Esophagus squamous epithelium (tissue), 5 donors: Measurements from ENCODE around the gene MED27. TPM values are rescaled to one million over a fixed set of nuclear protein-coding genes. Genes with fewer than 3 reads are reported as not detected.

Source experiments
- DNase-seq: peaks from one replicate; lab custom pipeline; 2025; lab: John Stamatoyannopoulos, UW
- H3K27ac ChIP-seq, 4 donors: fragments of 200-600 bp; sonication (generic); one replicate each; pipeline ENCODE4 v1.5.1; 2016 to 2019; ENCODE audit warnings: mild to moderate bottlenecking in 1 of 4
- H3K27me3 ChIP-seq, 4 donors: fragments of 200-600 bp; sonication (generic); 1 replicate in 3 of 4; 2 replicates in 1 of 4; pipeline versions ENCODE4 v1.5.1 to v1.6.0; 2017 to 2021; ENCODE audit warnings: antibody characterized with exemption in 1 of 4
- H3K36me3 ChIP-seq, 3 donors: fragments of 200-600 bp; sonication (generic); one replicate each; pipeline ENCODE4 v1.5.1; 2016 to 2019
- H3K4me1 ChIP-seq, 3 donors: fragments of 200-600 bp; sonication (generic); one replicate each; pipeline ENCODE4 v1.5.1; 2017 to 2019
- H3K4me3 ChIP-seq, 4 donors: fragments of 200-600 bp; sonication (generic); 1 replicate in 3 of 4; 2 replicates in 1 of 4; pipeline ENCODE4 v1.5.1; 2016 to 2019; ENCODE audit warnings: mild to moderate bottlenecking in 2 of 4, moderate library complexity in 1 of 4
- H3K9me3 ChIP-seq, 3 donors: fragments of 200-600 bp; sonication (generic); one replicate each; pipeline ENCODE4 v1.5.1; 2016 to 2019
- CTCF ChIP-seq, 6 experiments: fragments of 450-650 bp in 4 of 6; fragments of 200-600 bp in 2 of 6; sonication (generic) in 2 of 6; IDR thresholded peaks; one replicate each; pipeline ENCODE4 v1.5.1; 2016 to 2019; ENCODE audit warnings: antibody characterized with exemption in 6 of 6, mild to moderate bottlenecking in 4 of 6, moderate library complexity in 4 of 6
- POLR2A ChIP-seq, 4 donors: fragments of 450-650 bp; IDR thresholded peaks; one replicate each; pipeline ENCODE4 v1.6.1; 2017; ENCODE audit warnings: antibody characterized with exemption in 4 of 4, mild to moderate bottlenecking in 4 of 4, moderate library complexity in 3 of 4
- WGBS, 2 donors: methylation state at CpG; one replicate each; pipeline ENCODE4 v1.1.5; 2018; 5-methylcytosine and 5-hydroxymethylcytosine counted together
- intact Hi-C: fragments of 100-400 bp; cut with DNase I; formaldehyde crosslinking; loops from one replicate; pipeline ENCODE4 v1.15.0; 2022
- total RNA-seq, 4 donors: library from RNA; depleted of rRNA; stranded (reverse); fragments of >200 nt; gene quantifications; one replicate each; pipeline ENCODE4 v1.1.0, GENCODE V29; 2016
- donor health status: DM: yes; HTN: yes; CAD: no.

Gene MED27
- total RNA-seq, 4 donors from 2014 or later = 10.6 to 20.0 (median 17.6) TPM

DNA sequence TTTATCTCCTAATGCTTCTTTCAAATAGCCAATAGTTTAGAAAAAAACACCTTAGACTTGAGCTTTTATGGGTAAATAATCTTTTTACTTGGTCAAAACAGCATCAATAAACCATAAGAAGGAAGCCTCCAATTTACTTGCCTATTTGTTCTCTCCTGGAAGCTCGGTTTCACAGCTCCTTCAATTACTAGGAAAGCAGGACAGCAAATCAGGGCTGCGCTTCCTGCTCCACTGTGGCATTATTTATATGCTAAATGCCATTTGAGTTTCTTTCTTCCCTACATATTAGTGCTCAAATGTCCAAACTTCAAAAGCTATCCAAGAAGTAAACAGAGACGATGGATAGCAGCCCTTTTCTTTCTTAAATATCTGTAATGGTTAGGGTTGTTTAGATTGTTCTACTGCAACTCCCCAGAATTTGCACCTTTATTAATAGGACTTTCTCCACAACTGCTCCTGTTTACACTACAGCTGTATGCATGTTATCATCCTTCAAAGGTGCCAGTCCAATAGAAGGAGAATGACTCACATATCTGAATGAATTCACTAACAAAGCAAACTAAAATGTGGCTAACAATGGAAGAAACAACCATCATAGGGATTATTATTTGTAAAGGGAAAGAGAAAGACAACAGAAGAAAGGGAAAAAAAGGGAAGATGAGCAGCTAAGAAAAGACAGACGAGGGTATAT lies 58.7 kb downstream of the MED27 start:
- Histone ChIP-seq H3K9me3 (no peaks in the 10 kb centered on the region), H3K27me3 (no peaks in the 10 kb centered on the region), H3K4me3 (no peak overlapping the region), H3K36me3 (no peaks in the 10 kb centered on the region), H3K27ac (no peak overlapping the region), H3K4me1 (peaks cover 11 to 50% (median 11%) of the 10 kb centered on the region in 3 donors)
- no peak for TF ChIP-seq CTCF (IDR thresholded peaks at IDR 0.05)
- TF ChIP-seq POLR2A (IDR thresholded peaks at IDR 0.05) = no peak
- intact Hi-C loops = no loop called here
- no peak for DNase-seq
- 57 to 60% methylated on average over 4 of the region's 4 CpGs for WGBS, 2 donors

DNA sequence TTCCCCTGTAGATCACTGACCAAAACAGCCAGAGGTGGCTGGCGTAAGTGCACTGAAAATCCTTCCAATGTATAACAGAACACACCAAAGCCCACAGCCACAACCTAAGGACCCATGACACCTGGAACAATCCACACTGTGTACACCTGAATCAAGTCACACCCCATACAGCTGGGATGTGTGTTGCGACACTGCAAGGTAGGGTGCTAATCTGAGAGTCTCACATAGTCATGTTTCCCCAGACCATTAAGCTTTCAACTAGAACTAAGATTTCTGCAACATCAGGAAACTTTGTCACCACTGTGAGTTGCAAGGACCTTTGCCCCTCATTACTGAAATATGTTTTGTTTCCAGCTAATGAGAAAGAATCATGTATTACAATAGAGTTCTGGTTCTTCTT lies 59.4 kb downstream of the MED27 start:
- WGBS, 2 donors = 79 to 83% methylated on average over 2 of the region's 2 CpGs
- TF ChIP-seq POLR2A (IDR thresholded peaks at IDR 0.05) = no peak
- TF ChIP-seq CTCF (IDR thresholded peaks at IDR 0.05) = no peak
- no peaks in the 10 kb centered on the region for H3K36me3 ChIP-seq
- intact Hi-C loops = no loop called here
- no peak overlapping the region for H3K4me3 ChIP-seq
- no peaks in the 10 kb centered on the region for H3K9me3 ChIP-seq
- DNase-seq = no peak
- H3K4me1 ChIP-seq = peaks cover 11 to 43% (median 11%) of the 10 kb centered on the region in 3 donors
- no peak overlapping the region for H3K27ac ChIP-seq
- no peaks in the 10 kb centered on the region for H3K27me3 ChIP-seq

GRCh38 chr9:132019702-132020101 lies 60.0 kb downstream of the MED27 start:
- intact Hi-C loops = no loop called here
- Histone ChIP-seq H3K36me3 (no peaks in the 10 kb centered on the region), H3K9me3 (no peaks in the 10 kb centered on the region), H3K27ac (no peak overlapping the region), H3K27me3 (no peaks in the 10 kb centered on the region), H3K4me1 (peaks cover 11 to 38% (median 11%) of the 10 kb centered on the region in 3 donors), H3K4me3 (no peak overlapping the region)
- no peak for TF ChIP-seq CTCF (IDR thresholded peaks at IDR 0.05)
- TF ChIP-seq POLR2A (IDR thresholded peaks at IDR 0.05) = no peak
- 72 to 90% methylated on average over 2 to 7 of the region's 7 CpGs for WGBS, 2 donors
- DNase-seq = no peak

GRCh38 chr9:132018957-132019405 lies 60.7 kb downstream of the MED27 start:
- TF ChIP-seq CTCF (IDR thresholded peaks at IDR 0.05) = no peak
- TF ChIP-seq POLR2A (IDR thresholded peaks at IDR 0.05) = no peak
- WGBS, 2 donors = 25 to 48% methylated on average over 2 to 3 of the region's 3 CpGs
- H3K27ac ChIP-seq = no peak overlapping the region
- H3K4me3 ChIP-seq = no peak overlapping the region
- no peaks in the 10 kb centered on the region for H3K36me3 ChIP-seq
- no peaks in the 10 kb centered on the region for H3K9me3 ChIP-seq
- H3K27me3 ChIP-seq = no peaks in the 10 kb centered on the region
- intact Hi-C loops = no loop called here
- peaks cover 6 to 30% (median 11%) of the 10 kb centered on the region in 3 donors for H3K4me1 ChIP-seq
- DNase-seq = no peak

GRCh38 chr9:132016456-132016855 lies 63.2 kb downstream of the MED27 start:
- Histone ChIP-seq H3K9me3 (no peaks in the 10 kb centered on the region), H3K36me3 (peaks cover 0 to 9% (median 0%) of the 10 kb centered on the region in 3 donors), H3K27ac (no peak overlapping the region), H3K4me3 (no peak overlapping the region), H3K4me1 (peaks cover 5 to 19% (median 7%) of the 10 kb centered on the region in 3 donors), H3K27me3 (no peaks in the 10 kb centered on the region)
- DNase-seq = no peak
- 69 to 72% methylated on average over 3 of the region's 3 CpGs for WGBS, 2 donors
- intact Hi-C loops = no loop called here
- TF ChIP-seq POLR2A (IDR thresholded peaks at IDR 0.05) (no peak), CTCF (IDR thresholded peaks at IDR 0.05) (no peak)
